RPMI8226 (cell line): ENCODE measurements around the gene WRNIP1.

ENCODE experiments used
- DNase-seq: peaks from one replicate; pipeline ENCODE4 v3.0.0-alpha.2; 2015

WRNIP1 gene

GRCh38 chr6:2765166-2765895 is at the start of gene WRNIP1:
WRNIP1 (plus strand) TSS chr6:2765393; CDS start chr6:2765623, 230 bp downstream.
- DNase-seq = peak; percentile 100

DNA sequence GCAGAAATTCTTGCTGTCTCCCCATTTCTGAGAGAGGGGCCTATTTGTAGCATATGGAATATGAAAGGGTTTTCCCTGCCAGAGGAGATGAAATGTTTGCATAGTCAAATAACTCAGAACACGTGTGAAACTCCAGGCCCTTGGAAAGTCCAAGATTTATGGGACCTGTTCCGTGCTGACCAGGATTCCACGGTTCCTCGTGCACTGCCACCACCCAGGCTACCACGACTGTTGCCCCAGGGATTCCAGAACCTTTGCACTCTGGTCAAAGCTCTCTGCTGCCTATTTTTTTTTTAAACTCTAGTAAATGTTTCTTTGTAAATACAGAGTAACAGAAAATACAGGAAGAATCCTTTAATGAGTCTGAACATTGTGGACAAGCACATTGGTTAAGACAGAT is 49.5 kb upstream of the WRNIP1 start:
- no peak for DNase-seq

DNA sequence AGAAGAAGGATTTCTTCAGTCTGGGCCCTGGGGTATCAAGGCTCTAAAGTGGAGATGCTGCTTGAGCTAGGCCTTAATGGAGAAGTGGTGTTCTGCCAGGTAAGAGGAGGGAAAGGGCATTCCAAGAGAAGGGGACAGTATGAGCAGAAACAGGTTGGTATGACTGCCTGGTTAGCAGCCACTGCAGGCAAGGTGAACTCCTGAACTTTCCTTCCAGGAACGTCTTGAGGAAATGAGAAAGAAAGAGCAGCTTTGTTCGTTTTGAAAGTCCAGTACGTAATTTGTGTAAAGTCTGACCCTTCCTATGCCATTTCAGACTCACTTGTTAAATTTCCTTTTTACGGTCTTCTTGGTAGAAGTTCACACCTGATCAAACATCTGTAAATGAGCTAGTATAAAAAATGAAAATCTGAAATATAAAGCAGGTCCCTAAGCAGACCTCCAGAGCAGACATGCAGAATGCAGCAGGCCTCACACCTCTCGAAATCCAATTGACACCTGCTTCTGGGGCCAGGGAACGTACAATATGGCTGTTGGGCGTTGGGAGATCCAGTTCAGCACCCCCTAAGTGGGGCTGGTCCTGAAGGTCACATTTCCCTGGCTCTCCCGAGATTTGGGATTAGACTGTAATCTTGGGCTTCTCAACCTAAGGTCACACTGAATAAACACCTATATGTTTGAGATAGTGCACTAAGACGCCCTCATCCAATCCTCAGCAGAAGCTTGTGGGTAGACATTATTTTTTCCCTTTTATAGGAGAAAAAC is 48.1 kb upstream of the WRNIP1 start:
- DNase-seq = no peak

GRCh38 chr6:2718334-2719092 is 46.7 kb upstream of the WRNIP1 start:
- DNase-seq = no peak

GRCh38 chr6:2719093-2719455 is 46.1 kb upstream of the WRNIP1 start:
- DNase-seq = no peak

- no peak for DNase-seq
Observed at GRCh38 chr6:2721219-2721618, 44.0 kb upstream of the WRNIP1 start.

GRCh38 chr6:2725364-2725988 is 39.7 kb upstream of the WRNIP1 start:
- no peak for DNase-seq

DNA sequence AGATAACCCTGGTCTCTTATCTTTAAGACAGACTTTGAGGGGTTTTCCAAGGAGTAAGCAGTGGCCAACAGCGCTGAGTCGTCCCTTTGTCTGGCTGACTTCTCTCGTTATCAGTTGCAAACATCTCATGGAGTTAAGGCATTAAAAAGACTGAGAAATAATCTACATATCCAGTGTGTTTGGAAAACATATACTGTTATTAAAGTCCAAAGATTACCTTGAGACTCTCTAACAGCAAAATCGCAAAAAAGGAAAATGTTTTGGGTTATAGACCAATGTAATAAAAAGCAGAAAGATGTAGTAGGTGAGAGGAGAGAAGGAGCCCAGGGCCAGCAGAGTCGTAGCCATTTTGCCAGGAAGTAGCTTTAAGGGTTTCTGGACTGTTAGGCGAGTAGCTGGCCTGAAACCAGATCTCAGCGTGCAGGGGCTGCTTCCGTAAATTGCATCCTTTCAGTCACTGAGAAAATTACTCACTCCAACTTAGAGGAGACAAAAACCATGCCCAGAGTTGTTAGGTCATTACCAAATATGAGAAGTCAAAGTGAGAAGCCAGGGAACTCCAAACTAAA is 39.1 kb upstream of the WRNIP1 start:
- DNase-seq = peak; percentile 63

- no peak for DNase-seq
Observed at GRCh38 chr6:2729921-2730320, 35.3 kb upstream of the WRNIP1 start.

DNA sequence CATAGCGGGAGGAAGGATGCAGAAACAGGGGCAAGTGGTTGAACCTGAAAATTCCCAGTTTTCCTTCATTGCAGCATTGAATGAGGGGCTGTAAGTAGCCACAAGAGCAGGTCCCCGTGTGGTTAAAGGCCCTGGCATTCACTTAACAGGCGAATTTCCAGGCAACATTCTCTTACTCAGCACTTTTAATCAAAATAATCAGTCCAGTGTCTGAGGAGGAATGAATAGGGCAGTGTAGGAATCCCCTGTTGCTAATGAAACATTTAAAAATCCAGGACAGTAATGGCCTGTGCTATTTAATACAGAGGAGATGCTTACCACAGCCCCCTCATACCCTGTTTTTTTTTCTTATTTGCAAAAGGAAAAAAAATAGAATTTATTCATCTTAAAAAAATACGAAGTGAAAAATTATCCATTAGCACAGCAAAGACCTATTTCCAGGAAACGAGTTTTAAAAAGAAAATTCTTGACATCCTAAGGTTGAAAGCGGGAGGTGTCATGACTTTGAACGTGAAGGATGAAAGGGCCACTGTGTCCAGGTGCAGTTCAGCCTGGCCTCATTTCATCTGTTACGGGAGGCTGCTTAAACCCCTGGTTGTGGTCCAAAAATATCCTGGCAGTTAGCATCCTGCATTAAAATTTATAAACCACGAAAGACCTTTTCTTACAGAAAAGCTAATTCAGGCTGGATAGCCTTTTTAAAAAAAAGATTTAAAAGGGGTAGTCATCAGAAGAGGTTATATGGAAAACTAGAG is 34.7 kb upstream of the WRNIP1 start:
- no peak for DNase-seq

DNA sequence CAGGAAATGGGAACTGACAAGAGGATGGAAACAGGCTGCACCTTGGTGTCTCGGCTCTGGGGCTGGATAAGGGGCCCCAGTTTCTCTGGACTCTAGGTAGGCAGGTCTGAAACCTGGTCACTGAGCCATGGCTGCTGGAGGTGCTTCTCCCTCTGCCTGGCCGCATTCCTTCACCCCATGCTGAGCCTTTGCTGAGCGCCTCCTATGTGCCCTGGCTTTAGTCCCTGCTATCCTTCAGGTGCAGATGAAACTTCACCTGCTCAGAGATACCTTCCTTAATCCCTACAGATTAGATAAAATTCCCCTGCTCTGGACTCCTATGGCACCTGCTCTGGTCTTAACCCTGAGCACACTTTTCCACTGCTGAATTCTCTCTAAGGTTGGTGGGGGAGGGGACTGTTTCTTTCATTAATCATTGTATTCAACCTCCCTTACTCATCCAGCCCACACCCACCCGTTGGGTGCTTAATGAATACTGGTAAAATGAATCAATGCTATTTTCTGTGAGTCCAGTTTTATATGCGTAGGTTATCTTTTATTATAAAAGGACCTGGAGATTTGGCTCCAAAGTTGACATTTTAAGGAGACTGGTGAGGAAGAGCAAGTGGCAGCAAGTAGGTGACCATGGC is 33.8 kb upstream of the WRNIP1 start:
- no peak for DNase-seq

DNA sequence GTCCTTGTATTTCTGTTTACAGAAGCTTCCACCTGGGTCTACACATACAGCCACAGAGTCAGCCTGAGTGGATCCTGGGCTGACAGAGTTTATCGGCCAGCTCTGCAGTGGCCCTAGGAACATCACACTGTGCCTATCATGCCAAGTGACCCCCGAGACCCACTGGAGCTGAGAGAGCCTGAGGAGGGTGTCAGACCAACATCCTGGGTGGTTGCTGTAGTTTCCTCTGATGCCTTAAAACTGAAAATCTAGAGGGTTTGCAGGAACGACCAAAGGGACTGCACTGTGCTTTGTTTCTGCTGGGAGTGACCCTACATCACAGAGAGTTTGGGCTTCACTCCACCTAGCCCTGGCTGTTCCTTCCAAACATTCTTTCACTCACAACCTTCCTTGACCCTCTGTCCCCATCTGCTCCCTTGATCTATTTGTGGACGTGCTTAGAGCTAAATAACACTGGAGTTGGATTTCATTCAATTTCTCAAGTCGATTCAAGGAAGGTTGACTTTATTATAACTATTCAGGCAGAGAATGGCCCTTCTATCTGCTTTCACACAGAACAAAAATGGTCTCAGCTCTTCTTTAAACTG is 32.6 kb upstream of the WRNIP1 start:
- no peak for DNase-seq

DNA sequence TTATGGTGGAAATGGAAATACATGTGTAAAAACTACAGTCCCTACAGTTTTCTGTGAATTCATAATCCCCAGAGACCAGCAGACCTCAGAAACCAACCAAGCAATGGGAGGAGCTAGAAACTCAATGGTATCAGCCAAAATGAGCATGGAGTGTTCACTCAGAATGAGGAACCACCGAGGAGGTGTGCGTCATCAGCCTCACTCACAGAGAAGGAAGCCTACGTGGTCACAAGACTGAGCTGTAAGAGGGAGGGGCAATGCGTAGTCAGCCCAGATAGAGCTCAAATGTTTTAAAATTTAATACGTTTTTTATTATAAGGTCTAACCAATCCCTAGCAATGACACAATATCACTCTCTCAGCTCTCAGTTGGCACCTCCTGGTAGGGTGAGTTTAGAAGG is 31.9 kb upstream of the WRNIP1 start:
- DNase-seq = peak; percentile 90

DNA sequence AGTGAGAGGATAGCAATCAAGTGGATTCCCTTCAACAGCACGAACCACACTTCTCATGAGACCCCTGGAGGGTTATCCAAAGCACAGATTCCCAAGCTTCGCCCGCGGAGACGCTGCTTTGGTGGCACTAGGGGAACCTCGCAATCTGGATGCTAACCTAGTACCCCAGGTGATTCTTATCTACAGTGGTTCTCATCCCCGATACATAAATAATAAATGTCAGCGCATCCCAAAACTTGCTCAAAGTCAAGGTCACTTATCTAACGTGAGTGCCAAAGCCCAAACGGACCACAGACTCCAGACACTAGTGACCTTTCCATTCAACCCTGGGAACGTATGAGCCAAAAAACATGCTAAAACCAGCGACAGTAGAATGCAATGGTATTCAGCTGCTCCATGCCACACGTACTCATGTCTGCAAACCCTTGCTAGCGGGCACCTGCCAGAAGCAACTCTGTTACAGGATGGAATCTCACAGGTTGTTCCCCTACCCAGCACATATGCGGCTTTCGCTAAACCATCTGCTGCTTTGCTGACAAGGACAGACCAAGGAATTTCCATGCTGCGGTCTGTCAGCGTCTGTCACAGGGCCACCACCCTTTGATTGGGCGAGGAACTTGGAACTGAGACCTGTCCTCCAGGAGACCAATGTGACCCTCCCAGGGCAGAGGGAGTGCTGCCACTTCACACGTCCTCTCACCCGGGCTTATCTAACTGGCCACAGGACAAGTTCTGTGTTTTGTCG is 31.3 kb upstream of the WRNIP1 start:
- peak; percentile 73 for DNase-seq

GRCh38 chr6:2734488-2735166 is 30.6 kb upstream of the WRNIP1 start:
- no peak for DNase-seq

GRCh38 chr6:2737885-2738284 is 27.3 kb upstream of the WRNIP1 start:
- DNase-seq = no peak

DNA sequence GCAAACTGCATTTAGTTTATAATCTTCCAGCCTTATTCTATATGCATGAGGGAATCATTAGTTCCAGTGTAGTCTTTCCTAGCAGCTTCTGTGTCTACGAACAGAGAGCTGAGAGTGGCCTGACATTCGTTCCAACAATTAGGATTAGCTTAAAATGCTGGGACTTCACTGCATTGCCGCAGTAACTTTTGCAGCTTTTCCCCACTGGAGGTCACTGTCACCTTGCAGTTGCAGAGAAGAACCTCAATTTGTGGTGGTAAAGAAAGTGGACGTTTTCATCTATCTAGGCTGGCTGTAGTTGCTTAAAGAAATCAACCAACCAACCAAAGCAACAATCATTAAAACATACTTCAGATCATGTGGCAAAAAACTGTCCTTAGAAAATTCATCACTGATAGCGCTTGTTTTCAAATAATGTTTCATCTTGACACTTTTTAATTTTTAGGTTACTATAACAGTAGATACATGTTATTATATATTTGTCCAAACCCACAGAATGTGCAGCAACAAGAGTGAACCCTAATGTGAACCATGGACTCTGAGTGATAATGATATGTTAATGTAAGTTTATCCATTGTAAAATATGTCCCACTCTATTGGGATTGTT is 26.7 kb upstream of the WRNIP1 start:
- DNase-seq = peak; percentile 78

DNA sequence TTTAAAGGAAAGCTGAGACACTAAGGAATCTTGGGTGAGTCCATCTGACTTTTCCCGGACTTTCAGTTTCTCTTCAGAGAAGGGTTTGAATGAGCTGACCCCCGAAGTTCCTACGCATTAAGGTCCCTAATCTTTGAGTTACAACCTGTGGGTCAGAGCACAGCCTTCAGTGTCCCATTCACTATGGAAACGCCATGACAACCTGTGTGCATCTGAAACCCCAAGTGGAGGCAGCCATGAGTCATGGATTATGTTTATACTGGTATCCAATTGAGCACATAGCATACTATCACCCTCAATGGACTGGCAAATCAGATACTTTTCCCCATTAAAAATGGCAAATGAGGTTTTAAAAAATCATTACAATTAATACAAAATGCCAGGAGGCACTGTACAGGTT is 25.9 kb upstream of the WRNIP1 start:
- peak; percentile 48 for DNase-seq

- DNase-seq = no peak
Observed at GRCh38 chr6:2740581-2740980, 24.6 kb upstream of the WRNIP1 start.
